NT2/D1 (cell line): Measurements from ENCODE around the gene TMEM164.

Experiments used
- YY1 ChIP-seq: IDR thresholded peaks from 2 replicates; pipeline ENCODE4 v1.6.1; 2011; ENCODE audit not compliant: insufficient read length, insufficient read depth
- ZNF274 ChIP-seq: IDR thresholded peaks from 2 replicates; pipeline ENCODE4 v1.6.1; 2011; ENCODE audit warnings: mild to moderate bottlenecking, low read depth, low read length

DNA sequence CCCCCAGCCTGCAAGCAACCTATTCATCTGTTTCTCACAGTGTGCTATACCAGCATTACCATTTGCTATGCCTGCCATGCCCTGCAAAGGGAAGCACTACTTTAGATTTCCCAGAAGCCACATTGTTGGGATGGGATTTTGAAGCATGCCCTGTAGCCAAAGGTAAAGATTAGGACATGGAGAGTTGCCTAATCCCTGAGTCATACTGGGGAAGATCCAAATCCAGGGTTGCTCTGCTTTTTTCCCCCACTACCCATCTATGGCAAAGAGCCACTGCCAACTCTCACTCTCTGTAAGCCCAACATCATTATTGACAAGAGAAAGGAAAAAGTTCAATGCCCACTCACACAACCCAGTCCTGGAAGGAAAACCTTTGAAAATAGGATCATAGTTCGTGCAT lies 36.7 kb upstream of the TMEM164 start:
- no peak for TF ChIP-seq ZNF274
- no peak for TF ChIP-seq YY1
